Left lobe of liver (tissue), 2 donors: ENCODE results near the gene CEMP1. TPM values are rescaled to one million over a fixed set of nuclear protein-coding genes. Genes with fewer than 3 reads are reported as not detected.

Source experiments
- ATAC-seq: fragments of 200-7000 bp; cut with Tn5 transposase; one replicate; pipeline ENCODE4 v1.9.1; 2020; ENCODE audit warnings: mild to moderate bottlenecking, moderate library complexity
- DNase-seq: peaks from one replicate; pipeline ENCODE4 v3.0.0-alpha.2; 2020; ENCODE audit warnings: low spot score
- total RNA-seq: library from RNA; stranded (reverse); gene quantifications from one replicate; pipeline ENCODE4 v1.2.1, GENCODE V29; 2021
- donor health status: DM: no; HTN: no; CAD: no; lungs with moderate emphysema.
- donor health status: DM: no; HTN: yes; CAD: no.

CEMP1 gene
- total RNA-seq, 1 donor from 2014 or later = 0.20 TPM

DNA sequence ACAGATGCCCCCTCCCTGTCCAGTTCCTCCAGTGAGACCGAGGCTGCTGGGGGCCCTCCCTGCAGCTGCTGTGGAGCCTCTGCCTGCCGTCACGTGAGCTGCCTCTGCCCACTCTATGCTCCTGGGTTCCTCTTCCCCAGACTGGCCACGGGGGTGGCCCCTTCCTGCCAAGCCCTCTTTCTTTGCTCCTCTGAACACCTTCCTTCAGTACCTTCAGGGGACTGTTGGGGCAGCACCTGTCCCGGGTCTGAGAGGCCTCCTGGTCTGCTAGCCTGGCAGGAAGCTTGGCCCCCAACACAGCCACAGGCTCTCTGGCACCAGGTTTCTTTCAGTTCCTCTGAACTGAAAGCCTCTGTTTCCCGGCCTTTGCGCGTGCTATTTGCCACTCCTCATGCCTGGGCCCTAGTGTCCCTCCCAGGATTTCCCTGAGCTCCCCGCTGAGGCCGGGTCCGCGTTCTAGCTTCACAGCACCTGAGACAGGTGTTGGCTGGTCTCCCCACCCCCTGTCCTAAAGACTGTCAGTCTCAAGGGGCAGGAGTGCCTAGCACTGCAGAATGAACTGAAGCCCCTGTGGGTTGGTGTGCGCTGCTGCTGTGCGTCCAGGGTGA is 24.1 kb downstream of the CEMP1 start:
- DNase-seq = no peak
- ATAC-seq = peak; percentile 17

GRCh38 chr16:2505695-2506094 is 25.5 kb downstream of the CEMP1 start:
- DNase-seq (no peak), ATAC-seq (no peak)

DNA sequence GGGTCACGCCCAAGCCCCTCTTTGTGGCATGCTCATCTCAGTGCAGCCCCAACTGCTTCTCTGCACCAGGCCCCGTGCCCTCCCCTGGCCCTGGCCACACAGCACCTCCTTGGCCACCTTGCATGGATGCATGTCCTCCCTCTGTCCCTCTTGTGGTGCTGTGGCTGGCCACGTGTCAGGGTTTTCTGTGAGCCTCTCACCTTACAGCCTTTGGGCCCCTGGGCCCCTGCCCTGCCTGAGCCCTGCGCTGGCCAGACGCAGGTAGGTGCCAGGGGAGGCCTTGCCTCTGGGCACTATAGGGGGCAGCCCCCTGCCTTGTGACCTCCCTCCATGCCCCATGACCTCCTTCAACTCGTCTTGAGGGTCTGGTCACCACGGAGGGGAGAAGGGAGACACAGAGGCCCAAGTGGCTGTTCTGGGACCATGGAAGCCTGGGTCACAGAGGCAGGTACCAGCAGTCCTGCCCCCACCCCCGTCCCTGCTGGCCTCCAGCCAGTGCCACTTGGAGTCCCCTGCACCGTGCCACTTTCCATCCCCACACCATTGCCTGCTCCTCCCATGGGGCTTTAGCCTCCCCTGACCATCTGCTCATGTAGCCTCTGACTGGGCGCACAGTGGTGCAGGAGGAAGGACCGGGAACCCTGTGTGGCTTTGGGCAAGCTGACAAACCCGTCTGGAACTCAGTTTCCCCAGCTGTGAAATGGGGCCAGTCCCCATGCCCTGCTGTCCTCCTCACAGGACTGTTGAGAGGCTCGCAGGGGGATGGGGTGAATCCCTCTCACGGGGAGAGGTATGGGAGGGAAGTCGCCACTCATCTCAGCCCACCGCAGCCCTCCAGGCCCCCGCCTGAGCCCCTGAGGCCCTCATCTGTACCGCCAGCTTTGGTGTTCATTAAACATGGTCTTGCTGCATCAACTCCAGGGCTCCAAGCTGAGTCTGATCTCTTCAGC is 29.0 kb downstream of the CEMP1 start:
- no peak for ATAC-seq
- DNase-seq = peak; percentile 47

DNA sequence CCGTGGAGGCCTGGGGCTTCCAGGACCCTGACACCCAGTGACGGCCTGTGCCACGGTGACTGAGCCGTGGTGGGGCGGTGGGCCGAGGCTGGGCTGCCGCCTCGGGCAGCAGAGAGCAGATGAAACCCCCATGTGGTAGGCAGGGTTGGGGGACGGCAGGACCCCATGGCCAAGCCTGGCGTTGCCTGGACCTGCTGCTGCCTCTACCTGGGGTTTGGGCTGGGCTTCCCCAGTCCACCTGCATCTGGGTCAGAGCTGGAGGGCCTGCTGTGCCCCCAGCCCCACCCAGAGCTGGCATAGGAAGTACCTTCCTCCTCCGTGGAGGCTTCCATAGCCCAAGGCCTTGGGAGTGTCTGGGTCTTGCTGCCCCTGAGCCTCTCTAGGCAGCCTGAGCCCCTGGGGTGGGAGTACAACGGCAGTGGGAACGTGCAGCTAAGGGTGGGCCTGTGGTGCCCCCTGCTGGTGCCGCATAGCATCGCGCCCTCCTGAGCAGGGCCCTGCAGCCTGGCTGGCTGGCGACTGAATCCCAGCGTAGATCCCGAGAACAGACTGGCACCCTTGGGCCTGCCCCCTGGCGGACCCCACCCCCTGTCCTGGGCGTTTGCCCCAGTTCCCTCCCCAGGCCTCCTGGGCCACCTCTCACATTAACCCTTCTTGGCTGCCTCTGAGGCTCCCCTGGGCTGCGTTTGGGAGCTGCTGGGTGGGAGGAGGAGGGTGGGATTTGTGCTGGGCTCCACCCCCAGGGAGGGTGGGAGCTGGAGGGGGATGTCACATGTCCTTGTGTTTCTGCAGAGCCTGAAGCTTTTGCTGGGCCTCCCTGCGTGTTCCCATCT is 30.1 kb downstream of the CEMP1 start:
- peak; percentile 81 for DNase-seq
- ATAC-seq = peak; percentile 75

DNA sequence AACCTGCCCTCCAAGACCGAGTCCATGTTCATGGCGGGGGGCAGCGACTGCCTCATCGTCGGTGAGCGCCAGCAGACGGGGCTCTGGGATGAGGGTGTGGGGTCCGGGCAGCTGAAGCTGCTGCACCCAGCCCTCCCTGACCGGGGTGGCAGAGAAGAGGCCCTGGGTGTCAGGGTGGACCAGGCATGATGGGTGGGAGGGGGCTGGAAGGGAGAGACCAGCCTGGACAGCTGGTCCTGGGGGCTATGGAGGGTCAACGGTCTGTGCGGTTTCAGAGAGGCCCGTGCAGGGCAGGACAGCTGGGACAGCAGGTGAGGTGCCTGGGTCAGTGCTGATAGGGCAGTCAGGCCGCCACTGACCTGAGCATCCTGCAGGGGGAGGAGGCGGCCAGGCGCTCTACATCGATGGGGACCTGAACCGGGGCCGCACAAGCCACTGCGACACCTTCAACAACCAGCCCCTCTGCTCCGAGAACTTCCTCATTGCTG is 30.7 kb downstream of the CEMP1 start:
- ATAC-seq = peak; percentile 11
- peak; percentile 50 for DNase-seq

DNA sequence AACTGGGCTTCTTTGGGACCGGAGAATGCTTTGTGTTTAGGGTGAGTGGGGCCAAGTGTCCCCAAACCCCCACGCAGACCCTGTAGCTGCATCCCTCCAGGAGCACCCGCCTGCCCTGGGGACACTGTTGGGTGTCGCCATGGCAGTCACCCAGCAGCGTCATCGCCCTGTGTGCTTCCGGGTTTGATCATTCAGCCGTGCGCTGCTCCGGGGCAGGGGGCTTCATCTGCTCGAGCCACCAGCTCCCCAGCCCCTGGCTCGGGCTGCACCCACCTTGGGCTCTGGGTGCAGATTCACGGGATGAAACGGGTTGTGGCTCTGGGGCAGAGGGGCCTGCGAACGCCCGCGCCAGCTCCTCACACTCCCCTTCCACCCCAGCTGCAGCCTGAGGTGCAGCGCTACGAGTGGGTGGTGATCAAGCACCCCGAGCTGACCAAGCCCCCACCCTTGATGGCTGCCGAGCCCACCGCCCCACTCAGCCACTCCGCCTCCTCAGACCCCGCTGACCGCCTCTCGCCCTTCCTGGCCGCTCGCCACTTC is 31.2 kb downstream of the CEMP1 start:
- ATAC-seq = no peak
- peak; percentile 46 for DNase-seq

DNA sequence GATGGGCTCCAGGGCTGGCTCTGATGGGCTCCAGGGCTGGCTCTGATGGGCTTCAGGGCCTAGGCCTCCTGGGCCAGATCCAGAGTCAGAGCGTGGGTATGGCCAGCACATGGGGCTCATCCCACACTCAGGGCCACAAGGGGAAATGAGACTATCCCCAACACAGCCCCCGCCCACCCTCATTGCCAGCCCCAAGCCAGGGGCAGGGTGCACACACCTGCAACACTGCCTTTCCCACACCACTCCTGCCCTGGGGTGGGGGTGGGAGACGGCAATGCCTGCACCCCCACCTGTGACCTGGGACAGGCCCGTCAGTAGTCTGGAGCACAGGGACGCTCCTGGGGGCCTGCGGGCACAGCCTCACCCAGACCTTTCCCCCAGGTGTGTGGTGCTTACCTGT is 31.8 kb downstream of the CEMP1 start:
- ATAC-seq (no peak), DNase-seq (peak; percentile 46)

- DNase-seq = peak; percentile 82
- ATAC-seq = peak; percentile 58
Observed at GRCh38 chr16:2498531-2499253, 32.5 kb downstream of the CEMP1 start.

GRCh38 chr16:2497695-2498484 is 33.3 kb downstream of the CEMP1 start:
- peak; percentile 2 for ATAC-seq

GRCh38 chr16:2497116-2497630 is 34.0 kb downstream of the CEMP1 start:
- peak; percentile 93 for DNase-seq
- peak; percentile 83 for ATAC-seq

More at GRCh38 chr16:2497695-2498484, 33.3 kb downstream of the CEMP1 start:
- DNase-seq = peak; percentile 45

DNA sequence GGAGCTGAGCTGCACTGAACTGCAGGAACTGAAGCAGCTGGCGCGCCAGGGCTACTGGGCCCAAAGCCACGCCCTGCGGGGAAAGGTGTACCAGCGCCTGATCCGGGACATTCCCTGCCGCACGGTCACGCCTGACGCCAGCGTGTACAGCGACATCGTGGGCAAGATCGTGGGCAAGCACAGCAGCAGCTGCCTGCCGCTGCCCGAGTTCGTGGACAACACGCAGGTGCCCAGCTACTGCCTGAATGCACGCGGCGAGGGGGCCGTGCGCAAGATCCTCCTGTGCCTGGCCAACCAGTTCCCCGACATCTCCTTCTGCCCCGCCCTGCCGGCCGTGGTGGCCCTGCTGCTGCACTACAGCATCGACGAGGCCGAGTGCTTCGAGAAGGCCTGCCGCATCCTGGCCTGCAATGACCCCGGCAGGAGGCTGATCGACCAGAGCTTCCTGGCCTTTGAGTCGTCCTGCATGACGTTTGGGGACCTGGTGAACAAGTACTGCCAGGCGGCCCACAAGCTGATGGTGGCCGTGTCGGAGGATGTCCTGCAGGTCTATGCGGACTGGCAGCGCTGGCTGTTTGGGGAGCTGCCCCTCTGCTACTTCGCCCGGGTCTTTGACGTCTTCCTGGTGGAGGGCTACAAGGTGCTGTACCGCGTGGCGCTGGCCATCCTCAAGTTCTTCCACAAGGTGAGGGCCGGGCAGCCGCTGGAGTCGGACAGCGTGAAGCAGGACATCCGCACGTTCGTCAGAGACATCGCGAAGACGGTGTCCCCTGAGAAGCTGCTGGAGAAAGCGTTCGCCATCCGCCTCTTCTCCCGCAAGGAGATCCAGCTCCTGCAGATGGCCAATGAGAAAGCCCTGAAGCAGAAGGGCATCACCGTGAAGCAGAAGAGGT is 34.7 kb downstream of the CEMP1 start:
- no peak for DNase-seq
- no peak for ATAC-seq

- ATAC-seq (no peak), DNase-seq (no peak)
Observed at GRCh38 chr16:2495041-2495440, 36.2 kb downstream of the CEMP1 start.

DNA sequence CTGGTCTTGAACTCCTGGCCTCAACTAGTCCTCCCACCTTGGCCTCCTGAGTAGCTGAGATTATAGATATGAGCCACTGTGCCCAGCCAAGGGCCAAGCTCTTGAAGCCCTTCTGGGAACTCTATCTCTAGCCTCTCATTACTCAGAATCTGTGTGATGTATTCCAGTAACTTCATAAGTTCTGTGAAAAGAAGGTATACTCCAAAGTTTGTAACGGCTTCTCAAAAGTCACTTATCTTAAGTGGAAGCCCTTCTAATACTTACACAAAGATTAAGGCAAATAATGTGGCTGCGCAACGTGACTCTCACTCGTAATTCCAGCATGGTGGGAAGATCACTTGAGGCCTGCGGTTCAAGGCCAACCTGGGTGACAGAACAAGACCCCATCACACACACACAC is 36.6 kb downstream of the CEMP1 start:
- ATAC-seq = no peak
- no peak for DNase-seq

DNA sequence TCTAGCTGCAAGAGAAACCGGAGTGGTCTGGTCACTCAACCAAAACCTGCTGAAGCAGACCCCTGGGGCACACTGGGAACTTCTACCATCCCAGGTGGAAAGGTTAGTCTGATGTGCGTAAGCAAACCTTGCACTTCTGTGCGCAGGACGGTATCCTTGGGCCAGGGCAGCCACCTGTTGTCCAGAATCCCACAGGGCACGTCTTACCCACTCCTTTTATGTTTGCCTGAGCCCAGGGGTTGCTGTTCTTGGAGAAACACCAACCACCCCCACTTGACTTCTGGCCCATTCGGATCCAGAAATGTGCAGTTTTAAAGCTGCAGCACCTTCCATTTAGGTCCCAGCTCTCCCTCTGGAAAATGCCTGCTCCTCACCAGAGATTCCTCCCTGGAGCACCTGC is 37.6 kb downstream of the CEMP1 start:
- ATAC-seq = no peak
- no peak for DNase-seq

- DNase-seq = no peak
- ATAC-seq = peak; percentile 32
Observed at GRCh38 chr16:2492292-2492691, 38.9 kb downstream of the CEMP1 start.

GRCh38 chr16:2490190-2491105 is 40.8 kb downstream of the CEMP1 start:
- ATAC-seq (no peak), DNase-seq (no peak)

DNA sequence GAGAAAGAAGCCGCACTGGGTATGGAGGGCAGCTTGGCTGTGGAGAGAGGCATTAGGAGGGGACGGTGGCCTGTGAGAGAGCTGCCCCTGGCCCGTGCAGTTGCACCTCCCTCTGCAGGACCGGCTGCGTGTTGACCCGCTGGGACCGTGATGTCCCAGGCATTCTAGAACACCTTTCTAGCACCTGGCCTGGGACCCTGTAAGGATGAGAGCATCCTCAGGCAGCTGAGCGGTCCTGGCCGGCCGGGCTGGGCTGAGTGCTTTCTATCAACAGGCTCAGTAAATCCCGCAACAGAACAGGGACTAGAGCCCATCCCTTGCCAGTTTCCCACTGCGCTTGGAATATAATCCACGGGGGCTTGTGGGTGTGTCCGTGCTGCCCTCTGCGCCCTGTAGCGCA is 41.6 kb downstream of the CEMP1 start:
- ATAC-seq (no peak), DNase-seq (no peak)
